ENCODE results near the gene LSM10.

LSM10 gene

DNA sequence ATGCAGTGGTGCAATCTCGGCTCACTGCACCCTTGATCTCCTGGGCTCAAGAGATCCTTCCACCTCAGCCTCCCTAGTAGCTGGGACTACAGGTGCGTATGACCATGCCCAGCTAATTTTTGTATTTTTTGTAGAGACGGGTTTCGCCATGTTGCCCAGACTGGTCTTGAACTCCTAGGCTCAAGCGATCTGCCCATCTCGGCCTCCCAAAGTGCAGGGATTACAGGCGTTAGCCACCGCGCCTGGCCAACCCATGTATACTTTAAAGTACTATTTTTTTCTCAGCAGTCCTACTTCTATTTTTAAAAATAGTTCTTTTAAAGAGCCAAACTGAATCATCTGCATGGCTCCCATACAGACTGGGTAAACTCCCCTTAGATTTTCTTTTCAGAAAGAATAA lies 15.5 kb downstream of the LSM10 start:
- DNase-seq, result no peak

DNA sequence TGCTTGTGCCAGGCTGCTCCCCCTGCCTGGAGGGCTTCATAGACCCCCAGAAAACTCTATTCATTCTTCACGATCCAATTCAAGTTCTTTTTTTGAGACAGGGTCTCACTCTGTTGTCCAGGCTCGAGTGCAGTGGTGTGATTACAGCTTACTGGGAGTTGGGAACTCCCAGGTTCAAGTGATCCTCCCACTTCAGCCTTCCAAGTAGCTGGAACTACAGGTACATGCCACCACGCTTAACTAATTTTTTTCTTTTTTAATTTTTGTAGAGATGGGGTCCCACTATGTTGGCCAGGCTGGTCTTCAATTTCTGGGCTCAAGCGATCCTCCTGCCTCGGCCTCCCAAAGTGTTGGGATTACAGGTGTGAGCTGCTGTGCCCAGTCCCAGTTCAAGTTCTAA lies 16.3 kb downstream of the LSM10 start:
- DNase-seq, result no peak

DNA sequence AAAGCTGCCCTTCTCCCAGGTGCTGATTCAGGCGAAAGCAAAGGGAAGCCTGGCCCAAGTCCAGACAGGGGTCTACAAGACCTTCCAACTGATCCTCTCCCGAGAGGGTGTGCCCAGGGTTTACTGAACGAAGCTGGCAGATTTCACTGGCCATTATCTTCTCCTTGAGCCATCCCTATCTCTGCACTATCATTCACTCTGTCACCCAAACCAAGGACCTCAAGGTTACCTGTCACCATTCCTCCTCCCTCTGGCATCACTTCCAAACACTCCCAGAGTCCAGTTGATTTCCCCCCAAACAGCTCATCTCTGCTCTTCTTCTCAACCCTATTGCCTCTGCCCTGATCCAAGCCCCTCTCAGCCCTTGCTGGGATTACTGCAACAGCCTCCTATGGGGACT lies 16.9 kb downstream of the LSM10 start:
- no peak for DNase-seq

DNA sequence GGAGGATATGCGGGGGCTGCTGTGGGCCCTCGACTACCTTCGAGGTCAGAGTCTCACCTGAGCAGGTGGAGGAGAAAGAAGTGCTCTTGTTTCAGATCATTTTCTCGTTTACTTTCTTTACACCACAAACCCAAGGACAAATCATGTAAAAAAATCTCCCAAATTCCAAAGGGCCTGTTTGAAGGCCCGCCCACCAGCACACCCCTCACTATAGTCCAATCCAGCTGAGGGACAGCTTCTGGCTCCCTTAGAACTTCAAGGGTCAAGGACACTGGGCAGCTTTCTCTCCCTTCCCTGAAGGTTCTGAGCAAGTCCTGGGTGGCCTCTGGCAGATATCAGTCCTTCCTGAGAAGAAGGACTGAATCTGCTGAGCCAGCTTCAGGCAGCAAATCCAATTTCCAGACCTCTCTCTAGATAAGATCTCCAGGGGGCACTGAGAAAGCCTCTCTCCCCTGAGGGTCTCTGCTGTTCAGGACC lies 17.5 kb downstream of the LSM10 start:
- no peak for DNase-seq

GRCh38 chr1:36377791-36378492 lies 19.8 kb downstream of the LSM10 start:
- DNase-seq, result no peak

GRCh38 chr1:36372617-36373016 lies 25.1 kb downstream of the LSM10 start:
- no peak for DNase-seq

DNA sequence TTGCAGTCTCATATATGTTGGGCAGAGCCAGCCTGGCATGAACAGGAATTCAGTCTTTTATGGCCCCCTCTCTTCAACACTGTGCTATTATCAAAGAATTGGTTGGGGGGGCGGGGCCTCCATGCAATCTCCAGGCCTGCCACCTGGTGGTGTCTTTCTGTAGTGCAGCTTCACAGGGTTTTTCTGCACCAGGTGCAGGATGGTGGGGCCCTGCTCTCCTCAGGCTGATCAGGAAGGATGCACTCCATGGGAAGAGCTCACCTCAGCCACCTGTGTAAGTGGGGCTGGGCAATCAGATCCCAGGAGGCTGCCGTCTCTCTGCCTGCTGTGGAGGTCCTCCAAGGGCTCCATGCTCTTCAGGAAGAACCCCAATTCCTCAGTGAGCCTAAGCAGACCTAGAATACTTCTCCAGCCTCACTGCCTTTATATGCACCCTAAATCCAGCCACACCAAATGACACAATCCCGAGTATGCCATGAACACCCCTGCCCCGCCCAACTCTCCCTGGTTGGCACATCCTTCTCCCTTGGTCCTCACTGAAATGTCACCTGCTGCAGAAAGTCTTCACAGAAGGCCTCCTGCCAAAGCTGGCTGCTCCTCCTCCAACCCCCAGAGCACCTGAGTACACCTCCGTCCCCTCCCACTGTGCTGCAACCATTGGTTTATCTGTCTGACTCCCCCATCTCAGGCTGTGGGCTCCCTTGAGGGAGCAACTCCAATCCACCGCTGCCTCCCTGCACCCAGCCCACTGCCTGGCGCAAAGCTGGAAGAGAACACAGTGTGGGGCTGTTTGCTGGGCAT lies 28.4 kb downstream of the LSM10 start:
- DNase-seq, result no peak

DNA sequence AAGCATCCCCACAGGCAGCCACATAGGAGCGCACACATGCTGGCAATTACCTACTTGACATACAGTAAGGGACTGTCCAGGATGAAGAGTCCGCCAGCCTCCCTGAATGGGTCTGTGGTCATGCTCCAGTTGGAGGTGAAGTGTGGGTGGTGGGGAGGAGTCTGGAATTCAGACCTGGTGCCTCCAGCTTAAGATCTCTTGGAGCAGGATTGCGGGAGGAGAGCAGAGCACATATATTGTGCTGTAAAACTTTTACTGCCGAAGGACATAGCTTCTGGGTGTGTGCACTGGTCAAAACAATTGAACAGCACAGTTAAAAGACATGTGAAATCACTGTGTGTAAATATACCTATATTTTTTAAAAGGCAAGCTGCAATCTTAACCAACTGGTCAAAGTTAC lies 29.9 kb downstream of the LSM10 start:
- no peak for DNase-seq

DNA sequence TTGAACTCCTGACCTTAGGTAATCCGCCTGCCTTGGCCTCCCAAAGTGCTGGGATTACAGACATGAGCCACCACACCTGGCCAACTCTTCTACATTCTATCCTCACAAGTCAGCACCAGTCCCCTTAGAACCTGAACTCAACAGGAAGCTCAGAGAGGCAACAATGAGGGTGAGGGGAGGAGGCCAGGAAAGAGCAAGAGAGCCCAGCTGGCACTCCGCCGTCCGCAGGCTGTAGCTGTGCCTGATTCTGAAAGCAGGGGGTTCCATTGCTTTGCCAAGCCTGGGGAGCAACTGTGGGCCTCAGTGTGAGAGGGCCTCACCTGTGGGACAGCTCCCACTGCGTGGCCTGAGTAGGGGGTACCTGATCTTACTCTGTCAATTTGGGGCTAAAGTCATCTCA lies 30.6 kb downstream of the LSM10 start:
- no peak for DNase-seq

DNA sequence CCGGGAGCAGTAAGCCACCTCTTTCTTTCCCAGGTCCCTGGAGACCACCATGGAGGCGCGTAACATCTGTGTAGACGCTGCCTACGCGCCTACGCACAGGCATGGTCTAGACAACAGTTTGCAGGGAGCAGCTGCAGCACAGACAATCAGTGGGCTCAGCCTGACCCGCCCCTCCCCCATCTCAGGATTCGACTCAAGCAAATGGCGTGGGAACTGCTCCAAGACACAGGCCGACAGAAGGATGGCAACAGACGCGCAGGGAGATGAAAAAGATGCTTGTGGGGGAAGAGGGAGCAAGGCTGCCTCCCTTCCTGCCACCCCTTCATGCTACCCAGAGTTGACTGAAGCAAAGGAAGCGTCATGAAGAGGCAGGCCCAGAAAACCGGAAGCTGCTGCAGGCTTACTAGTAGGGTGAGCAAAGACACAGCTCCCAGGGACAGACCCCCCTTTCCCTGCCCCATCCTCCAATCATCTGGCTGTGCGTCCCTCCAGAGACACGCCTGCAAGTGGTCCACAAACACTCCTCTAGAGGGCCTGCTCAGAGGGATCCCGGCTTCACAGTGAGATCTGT lies 31.5 kb downstream of the LSM10 start:
- peak; percentile 98 for DNase-seq

GRCh38 chr1:36365381-36365780 lies 32.3 kb downstream of the LSM10 start:
- peak; percentile 58 for DNase-seq

DNA sequence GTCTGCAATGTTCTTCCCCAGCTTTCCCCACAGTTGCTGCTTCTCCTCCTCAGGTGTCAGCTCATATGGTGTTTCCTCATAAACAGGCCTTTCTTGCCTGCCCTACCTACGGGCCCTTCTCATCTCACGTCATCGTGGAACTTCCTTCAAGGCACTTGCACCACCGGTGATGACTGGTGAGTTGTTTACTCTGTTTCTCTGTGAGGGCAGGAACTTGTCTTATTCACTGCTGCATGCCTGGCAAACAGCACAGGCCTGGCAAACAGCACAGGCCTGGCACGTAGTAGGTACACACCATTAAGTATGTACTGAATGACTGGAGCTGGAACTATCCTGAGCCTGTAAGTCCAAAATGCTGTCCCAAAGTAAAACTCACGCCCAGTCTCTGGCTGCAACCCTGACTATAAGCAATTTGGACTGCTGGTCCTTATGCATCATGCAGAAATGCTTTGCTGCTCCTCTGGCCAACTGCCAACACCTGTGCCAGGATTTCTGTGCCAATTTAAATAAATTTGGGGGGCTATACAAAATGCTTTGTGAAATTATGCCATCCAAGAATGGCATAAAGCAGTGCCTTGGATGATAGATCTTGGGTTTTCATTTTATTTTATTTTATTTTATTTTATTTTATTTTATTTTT lies 37.7 kb downstream of the LSM10 start:
- DNase-seq, result no peak

GRCh38 chr1:36359383-36359782 lies 38.3 kb downstream of the LSM10 start:
- no peak for DNase-seq

DNA sequence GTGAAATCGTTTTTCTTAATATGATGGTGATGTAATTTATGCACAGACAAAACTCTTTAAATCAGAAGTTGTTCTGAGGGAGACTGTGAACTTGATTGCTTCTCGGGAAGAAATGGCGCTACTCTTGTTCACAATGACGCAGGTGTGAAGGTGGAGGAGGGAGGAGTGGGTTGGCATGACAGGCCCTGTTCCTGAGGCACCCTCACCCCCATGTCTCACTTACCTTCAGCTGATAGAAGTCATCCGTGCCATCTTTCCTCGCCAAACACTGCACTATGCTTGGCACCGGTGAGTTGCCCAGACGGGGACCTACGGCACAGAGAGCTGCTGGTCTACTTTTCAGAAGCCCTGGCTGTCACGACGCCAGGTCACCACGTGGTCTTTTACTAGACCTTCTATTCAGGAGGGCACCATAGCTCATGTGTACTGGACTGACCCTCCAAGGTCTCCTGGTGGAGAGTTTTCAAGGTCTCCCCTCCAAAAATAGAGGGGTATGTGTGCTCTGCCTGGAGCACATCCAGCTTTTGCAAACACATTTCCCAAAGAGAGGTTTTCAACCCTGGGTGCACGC lies 39.1 kb downstream of the LSM10 start:
- DNase-seq, result no peak

DNA sequence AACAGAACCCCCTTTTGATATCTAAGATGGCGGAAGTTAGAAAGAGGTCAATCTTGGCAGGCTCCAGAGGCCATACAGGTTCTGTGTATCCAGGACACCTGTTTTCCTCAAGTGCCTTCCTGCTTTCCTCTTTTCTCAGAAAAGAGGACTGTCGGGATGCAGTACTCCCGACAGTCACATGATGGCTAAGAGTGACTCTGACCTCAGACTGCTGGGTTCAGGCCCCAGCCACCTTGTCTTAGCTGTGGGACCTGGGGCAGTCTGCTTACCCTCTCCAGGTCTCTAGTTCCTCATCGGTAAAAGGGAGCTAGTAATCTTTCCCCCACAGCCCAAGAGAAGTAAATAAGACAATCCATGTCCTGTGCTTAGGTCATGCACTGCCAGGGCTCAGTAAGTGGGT lies 41.9 kb downstream of the LSM10 start:
- no peak for DNase-seq

DNA sequence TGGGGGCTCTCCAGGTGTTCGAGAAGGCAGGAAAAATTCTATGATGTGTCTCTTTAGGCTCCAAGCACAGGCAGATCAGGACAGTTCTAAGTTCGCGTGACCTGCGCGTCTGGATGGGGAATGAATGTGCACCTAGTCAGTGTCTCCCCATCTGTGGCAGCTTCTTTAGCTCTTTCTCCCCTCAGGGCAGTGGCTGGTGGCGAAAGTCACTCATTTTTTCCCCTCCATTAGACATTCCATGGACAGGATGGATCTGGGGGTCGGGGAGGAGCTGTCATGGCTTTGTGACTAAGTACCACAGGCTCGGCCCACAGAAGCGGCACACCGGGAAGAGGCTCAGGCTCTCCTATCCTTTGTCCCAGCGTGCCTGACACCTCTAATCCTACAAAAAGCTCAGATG lies 43.2 kb downstream of the LSM10 start:
- DNase-seq, result no peak

DNA sequence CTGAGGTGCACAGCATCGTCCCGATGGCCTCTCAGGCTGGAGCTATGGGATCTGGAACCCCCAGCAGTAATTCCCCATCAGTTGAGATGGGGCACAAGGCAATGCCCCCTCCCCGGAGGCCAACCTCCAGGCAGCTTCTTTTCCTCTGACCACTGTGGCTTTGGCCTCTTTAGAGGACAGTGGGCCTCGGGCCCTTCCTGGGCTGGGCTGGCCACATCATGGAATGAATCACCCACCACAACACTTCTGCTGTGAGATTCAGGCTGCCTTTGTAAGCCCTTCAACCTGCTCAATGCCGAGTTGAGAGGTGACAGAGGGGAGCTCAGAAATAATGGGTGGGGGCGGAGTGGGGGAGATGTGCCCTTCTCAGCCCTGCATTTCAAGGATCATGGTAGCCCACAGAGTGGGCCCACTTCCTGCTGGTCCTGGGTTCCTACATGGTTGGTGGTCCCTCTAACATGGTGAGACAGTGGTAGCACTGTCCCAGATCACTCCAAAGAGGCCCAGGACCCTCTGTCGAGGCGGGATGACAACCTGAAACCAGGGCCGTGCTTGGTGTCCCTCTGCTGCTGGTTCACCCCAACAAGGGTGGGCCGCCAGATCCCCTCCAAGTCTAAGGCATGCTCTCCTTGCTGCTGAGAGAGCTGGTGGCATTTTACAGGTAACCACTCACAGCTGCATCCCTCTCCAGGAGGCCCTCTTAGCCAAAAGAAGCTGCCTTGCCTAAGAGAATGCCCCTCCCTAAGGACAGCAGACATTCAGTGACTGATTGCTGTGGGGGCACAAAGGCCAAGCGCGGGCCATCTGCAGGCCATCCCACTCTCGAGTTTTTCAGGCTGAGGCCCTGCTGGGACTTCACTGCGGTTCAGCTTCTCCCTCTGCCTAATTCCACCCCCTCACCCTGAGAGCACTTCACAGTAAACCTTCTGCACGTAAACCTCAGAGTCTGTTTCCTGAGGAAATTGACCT lies 44.5 kb downstream of the LSM10 start:
- no peak for DNase-seq

GRCh38 chr1:36352125-36352909 lies 45.4 kb downstream of the LSM10 start:
- no peak for DNase-seq

DNA sequence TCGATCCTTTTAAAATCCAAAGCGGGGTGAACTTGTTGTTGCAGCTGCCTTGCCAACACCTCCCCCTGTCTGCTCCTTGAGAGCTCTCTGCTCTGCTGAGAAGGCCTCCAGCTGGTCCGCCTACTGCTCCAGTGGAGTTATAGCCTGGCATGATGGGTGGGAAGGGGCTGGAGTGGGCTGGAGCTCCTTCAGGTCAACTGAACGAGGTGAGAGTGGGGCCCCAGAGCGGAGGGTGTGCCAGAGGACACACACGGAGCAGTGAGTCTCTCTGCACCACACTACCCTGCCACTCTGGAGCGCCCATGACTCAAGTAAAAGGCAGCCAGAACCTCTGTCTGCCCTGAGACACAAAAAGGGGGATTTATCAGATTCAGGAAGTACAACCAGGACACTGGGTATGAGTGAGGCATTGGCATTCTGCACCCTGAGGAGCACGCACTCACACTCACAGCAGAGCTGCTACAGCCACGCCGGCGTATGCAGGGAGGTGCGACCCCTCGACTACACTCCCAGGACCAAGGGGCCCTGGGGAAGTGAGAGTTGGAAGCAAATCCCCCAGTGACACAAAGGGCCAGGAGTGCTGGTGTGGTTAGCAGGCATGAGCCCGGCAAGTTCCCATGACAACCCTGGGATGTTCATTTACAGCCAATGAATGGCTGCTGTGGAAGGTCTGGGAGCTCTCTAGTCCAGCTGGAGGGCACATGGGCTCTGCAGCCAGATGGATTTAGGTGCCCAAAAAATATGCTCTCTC lies 46.3 kb downstream of the LSM10 start:
- DNase-seq, result peak; percentile 15

DNA sequence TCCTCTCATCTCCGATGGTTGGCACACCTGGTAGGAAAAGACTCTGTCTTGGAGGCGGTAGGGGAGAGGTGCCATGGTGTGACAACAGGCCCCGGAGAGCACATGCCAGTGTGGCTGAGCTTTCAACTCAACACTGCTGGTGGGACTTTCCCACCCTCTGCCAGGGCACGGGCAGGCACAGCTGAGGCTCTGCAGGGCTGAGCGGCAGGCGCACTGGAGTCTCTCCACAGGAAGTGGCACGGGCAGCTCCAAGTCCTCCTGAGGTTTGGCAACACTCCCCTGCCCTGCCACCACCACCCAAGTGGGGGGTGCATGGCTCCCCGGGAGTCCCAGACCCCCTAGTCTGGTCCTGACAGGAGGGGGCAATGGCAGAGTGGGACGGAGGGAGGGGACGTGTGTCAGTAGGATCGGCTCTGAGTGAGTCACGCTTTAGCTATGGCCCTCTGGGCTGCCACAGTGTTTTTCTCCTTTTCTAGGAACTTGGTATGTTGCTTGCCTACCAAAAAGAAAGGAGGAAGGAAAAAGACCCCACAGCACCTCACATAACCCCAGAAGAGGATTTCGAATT lies 47.0 kb downstream of the LSM10 start:
- no peak for DNase-seq
